Right ventricle myocardium superior (tissue), 1 donor: ENCODE measurements around the gene ABO. TPM values are rescaled to one million over a fixed set of nuclear protein-coding genes. Genes with fewer than 3 reads are reported as not detected.
A peak's percentile ranks its signal among the peaks of the same experiment; 100 is the strongest.
"Not testable (repeated sequence)": the region's sequence is repeated elsewhere in the genome, so short reads cannot be mapped to it uniquely, and the experiment has no call there.

Experiments
- ATAC-seq: fragments of 200-7000 bp; cut with Tn5 transposase; one replicate; pipeline ENCODE4 v1.9.1; 2020; ENCODE audit warnings: mild to moderate bottlenecking; ENCODE audit not compliant: poor library complexity
- DNase-seq: peaks from one replicate; pipeline ENCODE4 v3.0.0-alpha.2; 2020
- intact Hi-C: fragments of 100-400 bp; cut with DNase I; formaldehyde crosslinking; loops from one replicate; pipeline ENCODE4 v1.11.2; 2022
- total RNA-seq: library from RNA; stranded (reverse); fragmentation: NEBNext Ultra II Directional; extraction: Animal tissue kit (Norgen Biotek cat#: 25700); gene quantifications from one replicate; pipeline ENCODE4 v1.2.1, GENCODE V29; 2021
- donor health status: DM: no; HTN: yes; CAD: no; lungs with severe emphysema.

The ABO gene
- total RNA-seq, 1 donor from 2014 or later, result 2.4 TPM

DNA sequence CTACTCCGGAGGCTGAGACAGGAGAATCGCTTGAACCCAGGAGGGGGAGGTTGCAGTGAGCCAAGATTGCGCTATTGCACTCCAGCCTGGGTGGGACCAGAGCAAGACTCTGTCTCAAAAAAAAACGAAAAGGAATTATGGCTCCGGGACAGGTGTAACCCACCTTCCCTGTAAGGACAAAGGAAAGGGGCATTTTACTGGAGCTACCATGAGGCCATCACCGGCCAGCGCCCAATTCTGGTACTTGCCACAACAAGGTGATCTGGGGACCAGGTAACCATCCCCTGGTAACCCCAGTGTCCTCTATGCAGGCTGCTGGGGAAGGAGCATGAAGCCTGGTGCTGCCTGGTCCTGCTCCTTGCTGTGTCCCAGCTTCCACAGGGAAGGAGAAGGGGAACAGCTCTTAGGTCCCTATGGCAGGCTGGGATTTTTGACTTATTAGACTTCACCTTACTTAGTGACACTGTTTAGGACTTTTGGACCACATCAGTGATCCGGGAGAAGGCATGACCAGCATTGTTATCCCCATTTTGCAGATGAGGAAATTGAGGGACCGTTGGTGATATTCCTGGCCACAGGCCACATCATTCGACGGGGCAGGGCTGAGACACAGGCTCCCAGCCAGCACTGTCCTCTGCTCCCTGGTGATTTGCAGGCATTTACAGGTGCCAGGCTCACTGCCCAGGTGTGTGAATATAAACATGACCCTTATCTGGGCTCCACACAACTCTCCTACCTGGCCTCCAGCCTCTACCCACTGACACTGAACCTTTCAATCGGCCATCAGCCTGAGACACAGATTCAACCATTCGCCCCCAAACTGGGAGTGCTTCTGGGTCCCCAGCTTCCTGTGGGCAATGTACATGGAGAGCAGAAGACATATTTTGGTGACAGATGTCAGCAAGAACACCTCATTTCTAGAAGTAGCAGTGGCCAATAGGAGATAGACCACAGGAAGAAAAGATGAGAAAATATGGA, 26.5 kb upstream of the ABO start:
- ATAC-seq (no peak), DNase-seq (no peak)
- intact Hi-C loops, result no loop called here

DNA sequence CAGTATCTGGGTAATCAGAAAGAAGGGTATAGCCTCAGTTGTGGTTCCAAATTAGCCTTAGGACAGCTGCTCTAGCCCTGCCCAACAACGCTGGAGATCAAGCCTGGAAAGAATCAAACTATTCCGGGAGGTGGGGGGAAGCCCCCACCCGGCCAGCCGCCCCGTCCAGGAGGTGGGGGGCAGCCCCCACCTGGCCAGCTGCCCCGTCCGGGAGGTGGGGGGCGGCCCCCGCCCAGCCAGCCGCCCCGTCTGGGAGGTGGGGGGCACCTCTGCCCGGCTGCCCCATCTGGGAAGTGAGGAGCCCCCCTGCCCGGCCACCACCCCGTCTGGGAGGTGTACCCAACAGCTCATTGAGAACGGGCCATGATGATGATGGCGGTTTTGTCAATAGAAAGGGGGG, 25.0 kb upstream of the ABO start:
- ATAC-seq, intact Hi-C loops, DNase-seq: not testable (repeated sequence)

DNA sequence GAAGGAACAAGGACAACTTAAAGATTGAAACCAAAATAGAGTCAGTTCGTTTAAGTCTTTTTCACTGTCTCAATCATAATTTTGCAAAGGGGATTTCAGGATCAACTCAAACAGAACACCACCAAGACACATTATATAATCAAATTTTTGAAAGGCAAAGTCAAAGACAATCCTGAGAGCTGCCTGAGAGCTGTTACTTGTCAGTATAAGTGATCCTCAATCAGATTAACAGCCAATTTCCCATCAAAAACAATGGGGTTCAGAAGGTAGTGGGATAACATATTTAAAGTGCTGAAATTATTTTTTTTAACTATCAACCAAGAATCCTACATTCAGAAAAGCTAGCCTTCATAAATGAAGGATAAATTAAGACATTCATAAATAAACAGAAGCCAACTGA, 19.3 kb upstream of the ABO start:
- ATAC-seq (no peak), DNase-seq (no peak)
- intact Hi-C loops, result no loop called here

DNA sequence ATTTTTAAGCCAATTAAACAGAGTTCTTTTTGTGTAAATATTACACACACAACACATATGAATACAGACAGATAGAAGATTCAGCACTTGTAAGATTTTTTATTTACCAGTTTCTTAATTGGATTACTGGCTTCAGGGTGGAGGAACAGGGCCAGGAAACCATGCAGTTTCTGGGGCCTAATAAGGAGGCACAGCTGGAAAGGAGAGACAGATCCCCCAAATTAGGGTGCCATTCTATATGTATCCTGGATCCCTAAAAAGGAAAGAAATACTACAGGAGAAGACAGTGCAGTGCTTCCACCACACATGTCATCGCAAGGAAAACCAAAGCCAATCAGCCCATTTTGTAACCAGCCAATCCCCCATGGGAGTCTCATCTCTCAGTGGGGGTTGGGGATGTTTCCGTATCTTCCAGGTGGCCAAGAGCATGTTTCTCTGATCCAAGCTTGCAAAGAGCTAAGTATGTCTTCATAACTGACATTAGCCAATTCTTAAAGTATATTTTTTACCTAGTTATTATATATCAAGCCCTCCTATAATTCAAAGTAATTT, 15.8 kb upstream of the ABO start:
- intact Hi-C loops, result no loop called here
- DNase-seq, result no peak
- ATAC-seq, result no peak

DNA sequence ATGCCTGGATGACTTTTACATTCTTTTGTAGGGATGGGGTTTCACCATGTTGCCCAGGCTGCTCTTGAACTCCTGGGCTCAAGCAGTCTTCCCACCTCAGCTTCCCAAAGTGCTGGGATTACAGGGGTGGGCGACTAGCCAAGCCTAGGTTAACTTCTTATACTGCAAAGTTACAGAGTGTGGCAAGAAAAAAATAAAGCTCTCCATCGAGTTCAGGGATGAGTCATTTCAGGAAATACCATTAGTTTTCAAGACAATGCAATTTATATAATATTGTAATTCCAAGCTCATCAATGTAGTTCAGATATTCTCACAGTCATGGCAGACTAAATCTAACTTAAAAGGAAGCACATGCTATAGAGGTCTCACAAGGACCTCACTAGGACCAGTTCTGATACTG, 11.5 kb upstream of the ABO start:
- ATAC-seq, result no peak
- DNase-seq, result no peak
- intact Hi-C loops, result no loop called here

DNA sequence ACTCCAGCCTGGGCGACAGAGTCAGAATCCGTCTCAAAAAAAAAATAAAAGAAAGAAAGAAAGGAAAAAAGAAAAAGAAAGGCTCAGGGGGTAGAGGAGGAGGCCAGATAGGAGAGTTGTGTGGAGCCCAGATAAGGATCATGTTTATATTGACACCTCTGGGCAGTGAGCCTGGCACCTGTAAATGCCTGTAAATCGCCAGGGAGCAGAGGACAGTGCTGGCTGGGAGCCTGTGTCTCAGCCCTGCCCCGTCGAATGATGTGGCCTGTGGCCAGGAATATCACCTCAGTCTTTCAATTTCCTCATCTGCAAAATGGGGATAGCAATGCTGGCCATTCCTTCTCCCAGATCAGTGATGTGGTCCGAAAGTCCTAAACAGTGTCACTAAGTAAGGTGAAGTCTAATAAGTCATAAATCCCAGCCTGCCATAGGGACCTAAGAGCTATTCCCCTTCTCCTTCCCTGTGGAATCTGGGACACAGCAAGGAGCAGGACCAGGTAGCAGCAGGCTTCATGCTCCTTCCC, 10.3 kb upstream of the ABO start:
- intact Hi-C loops, result no loop called here
- ATAC-seq (no peak), DNase-seq (no peak)

DNA sequence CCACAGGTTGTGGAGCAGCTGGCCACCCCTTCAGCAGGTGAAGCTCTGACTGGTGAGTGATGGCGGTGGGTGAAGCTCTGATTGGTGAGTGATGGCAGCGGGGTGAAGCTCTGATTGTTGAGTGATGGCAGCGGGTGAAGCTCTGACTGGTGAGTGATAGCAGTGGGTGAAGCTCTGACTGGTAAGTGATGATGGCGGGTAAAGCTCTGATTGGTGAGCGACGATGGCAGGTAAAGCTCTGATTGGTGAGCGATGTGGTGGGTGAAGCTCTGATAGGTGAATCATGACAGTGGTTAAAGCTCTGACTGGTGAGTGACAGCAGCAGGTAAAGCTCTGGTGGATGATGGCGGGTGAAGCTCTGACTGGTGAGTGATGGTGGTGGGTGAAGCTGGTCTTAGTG, 9.4 kb upstream of the ABO start:
- intact Hi-C loops, result no loop called here
- no peak for ATAC-seq
- no peak for DNase-seq

DNA sequence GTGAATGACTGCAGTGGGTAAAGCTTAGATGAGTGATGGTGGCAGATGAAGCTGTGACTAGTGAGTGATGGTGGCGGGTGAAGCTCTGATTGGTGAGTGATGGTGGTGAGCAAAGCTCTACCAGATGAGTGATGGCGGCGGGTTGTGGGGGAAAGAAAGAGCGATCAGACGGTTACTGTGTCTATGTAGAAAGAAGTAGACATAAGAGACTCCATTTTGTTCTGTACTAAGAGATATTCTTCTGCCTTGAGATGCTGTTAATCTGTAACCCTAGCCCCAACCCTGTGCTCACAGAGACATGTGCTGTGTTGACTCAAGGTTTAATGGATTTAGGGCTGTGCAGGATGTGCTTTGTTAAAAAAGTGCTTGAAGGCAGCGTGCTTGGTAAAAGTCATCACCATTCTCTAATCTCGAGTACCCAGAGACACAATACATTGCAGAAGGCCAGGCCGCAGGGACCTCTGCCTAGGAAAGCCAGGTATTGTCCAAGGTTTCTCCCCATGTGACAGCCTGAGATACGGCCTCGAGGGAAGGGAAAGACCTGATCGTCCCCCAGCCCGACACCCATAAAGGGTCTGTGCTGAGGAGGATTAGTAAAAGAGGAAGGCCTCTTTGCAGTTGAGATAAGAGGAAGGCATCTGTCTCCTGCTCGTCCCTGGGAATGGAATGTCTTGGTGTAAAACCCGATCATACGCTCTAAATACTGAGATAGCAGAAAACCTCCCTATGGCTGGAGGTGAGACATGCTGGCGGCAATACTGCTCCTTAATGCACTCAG, 8.4 kb upstream of the ABO start:
- ATAC-seq, intact Hi-C loops, DNase-seq: not testable (repeated sequence)

DNA sequence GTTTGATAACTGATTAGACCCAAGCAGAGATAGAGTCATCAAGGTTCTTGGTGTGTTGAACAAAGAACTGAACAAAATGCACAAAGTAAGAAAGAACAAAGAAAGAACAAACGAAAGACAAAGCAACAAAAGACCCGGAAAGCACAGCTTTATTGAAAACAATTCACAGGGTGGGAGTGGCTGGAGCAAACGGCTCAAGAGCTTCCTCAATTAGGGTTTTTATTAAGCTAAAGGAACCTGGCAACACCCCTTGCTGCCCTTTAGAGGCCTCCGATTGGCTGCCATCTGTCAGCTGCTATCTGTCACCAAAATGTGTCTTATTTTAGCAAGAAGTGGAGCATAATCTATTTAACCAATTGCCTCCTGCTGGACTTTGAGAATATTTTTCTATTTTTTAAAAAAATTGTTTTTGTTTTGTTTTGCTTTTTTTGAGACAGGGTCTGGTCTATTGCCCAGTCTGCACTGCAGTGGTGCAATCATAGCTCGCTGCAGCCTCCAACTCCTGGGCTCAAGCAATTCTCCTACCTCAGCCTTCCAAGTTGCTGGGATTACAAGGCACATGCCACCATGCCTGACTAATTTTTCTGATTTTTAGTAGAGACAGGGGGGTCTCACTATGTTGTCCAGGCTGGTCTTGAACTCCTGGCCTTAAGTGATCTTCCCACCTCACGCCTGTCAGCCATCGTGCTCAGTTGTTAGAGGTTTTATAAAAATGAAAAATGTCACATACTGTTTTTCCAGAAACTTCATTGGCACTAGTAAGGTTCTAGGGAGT, 7.7 kb upstream of the ABO start:
- DNase-seq (no peak), ATAC-seq (no peak)
- intact Hi-C loops, result no loop called here

DNA sequence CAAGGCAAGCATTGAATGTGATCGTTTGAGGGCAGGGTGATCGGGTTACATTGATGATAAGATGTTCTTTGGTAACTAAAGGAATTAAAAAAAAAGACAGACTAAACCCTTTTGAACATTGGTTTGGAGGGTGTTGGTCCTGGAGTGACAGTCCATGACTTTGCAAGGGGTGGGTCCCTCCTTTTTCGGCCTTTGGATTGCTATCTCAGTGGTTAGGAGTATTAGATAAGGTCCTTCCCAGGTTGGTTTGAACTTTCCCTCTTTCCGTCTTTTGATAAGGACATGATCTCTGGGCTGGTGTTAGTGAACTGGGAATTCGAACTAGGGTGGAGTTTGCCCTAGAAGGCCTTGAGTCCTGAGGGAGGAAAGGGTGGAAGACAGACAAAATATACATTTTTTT, 5.4 kb upstream of the ABO start:
- intact Hi-C loops, result no loop called here
- ATAC-seq, result no peak
- DNase-seq, result no peak

DNA sequence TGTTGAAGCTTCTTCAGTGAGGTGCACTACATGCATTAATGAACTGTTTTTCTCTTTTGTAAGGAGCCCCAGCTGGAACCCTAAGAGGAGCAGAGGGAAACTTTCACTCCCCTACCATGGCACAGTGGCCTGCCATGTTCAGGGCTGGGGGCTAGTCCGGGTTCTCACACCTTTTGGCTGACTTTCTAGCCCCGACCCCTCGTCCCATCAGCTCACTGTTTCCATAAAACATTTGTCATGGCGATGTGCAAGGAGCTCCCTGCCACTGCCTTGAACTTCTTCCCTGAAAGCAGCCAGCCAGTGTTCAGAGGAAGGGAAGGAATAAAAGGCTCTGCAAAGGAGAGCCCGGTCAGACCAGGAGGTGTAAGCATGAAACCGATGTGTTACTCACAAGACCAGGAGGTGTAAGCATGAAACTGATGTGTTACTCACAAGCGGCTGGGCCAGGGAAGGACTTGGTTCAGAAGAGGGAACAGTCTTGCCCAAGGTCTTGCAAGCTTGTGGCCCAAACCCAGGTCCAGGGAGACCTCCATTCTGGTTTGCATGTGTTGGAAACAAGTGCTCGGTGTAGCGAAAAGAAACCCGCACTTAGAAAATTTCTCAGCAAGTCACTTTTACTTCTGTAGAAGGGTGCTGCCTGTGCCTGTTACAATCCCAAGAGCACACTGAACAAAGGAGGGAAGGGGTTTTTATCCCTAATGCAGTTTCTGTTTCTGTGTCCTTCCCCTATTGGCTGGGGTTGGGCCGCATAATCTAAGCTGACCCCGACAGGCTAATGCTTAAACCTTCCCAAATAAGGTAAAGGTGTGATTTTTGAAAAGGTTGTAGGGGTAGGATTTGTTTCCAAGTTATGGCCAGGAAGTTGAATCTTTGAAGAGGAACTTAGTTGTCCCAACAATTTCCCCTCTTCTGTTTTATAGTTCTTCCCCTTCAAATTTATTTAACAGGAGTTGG, 3.4 kb upstream of the ABO start:
- ATAC-seq (no peak), DNase-seq (no peak)
- intact Hi-C loops, result loop anchor here (10.0 kb wide), 1 partner anchor 94 kb away; no protein-coding TSS in a partner anchor

DNA sequence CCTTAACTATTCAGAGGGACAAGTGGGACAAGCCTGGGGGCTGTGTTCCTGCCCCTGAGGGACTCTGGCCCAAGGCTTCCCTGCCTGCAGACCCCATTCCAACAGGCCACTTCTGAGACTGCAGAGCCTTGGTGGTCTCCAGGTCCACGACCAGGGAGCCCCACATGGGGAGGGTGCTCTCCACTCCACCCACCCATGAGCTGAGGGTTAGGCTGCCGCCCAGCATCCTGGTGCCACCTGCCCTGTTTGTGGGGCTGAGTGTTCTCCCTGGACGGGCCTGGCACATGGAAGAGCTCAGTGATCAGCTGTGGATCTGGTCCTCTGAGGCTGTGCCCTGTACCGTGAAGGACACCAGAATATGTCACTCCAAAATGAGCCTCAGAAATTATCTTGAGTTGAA, 2.5 kb upstream of the ABO start:
- intact Hi-C loops, result loop anchor here (10.0 kb wide), 1 partner anchor 93 kb away; no protein-coding TSS in a partner anchor
- DNase-seq (no peak), ATAC-seq (no peak)

DNA sequence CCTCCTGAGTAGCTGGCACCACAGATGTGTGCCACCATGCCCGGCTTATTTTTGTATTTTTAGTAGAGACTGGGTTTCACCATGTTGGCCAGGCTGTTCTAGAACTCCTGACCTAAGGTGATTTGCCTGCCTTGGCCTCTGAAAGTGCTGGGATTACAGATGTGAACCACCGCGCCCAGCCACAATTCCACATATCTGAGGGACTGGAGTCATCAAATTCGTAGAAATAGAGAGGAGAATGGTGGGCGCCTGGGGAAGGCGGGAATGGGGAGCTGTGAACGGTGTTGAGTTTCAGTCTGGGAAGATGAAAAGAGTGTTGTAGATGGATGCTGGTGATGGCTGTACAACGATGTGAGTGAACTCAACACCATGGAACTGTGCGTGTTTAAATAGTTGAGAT, 1.9 kb upstream of the ABO start:
- ATAC-seq (no peak), DNase-seq (no peak)
- intact Hi-C loops, result loop anchor here (10.0 kb wide), 1 partner anchor 92 kb away; no protein-coding TSS in a partner anchor

DNA sequence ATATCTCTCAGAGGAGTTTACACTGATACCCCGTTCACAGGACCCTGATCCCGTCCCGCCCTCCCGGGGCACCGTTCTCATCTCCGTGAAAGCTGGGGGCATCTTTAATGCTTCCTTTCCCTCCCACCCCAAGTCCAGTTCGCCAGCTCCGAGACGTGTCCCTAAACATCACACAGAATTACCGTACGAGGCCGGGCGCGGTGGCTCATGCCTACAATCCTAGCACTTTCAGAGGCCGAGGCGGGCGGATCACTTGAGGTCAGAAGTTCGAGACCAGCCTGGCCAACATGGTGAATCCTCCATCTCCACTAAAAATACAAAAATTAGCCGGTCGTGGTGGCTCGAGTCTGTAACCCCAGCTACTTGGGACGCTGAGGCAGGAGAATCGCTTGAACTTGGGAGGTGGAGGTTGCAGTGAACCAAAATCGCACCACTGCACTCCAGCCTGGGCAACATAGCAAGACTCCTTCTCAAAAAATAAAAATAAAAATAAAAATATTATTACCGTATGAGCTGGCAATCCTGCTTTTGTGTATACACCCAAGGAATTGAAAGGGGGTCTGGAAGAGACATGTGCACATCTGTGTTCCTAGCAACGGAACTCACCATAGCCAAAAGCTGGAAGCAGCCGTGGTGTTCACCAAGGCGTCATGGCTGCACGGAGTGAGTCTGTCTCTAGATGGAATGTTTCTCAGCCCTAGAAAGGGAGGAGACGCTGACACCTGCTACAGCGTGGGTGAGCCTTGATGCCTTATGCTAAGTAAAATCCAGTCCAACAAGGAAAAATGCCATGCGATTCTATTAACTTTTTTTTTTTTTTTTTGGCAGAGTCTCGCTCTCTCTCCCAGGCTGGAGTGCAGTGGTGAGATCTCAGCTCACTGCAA, 1.2 kb upstream of the ABO start:
- ATAC-seq, result no peak
- intact Hi-C loops, result loop anchor here (10.0 kb wide), 1 partner anchor 91 kb away; no protein-coding TSS in a partner anchor
- DNase-seq, result no peak

DNA sequence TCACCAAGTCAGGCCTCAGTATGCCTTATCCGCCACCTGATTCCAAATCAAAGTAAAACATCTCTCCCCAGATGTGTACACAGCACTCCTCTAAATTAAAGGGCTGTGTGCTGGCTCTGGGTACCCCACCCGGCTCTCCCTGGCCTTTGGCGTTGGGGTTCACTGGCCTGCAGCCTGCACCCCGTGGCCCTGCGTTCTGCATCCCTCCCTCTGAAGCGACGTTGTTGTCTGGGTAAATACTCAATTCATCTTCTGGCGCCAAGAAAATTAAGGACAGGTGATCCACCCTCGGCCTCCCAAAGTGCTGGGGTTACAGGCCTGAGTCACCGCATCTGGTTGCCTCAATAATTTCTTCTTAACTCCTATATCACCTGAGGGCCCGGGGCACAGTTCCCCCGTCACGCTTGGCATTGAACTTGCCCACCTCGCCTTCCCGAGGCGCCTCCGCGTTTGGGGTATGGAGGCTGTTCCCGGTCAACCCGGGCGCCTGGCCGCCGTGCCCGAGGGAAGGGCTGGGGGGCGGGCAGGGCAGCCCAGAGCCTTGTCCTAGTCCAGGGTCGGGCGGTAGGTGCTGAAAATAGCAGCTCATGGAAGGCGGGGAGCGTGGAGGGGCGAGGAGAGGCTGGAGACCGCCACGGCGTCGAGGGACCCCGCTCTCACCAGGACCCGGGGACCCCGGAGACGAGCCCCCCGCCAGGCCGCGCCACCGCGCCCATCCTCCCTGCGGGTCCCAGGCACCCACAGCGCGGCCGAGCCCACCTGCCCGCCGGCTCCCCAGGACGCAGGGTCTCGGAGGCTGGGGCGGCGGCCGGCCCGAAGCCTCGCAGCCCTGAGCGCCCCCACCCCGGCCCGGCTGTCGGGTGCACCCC, 531 bp downstream of the ABO start:
- intact Hi-C loops, result loop anchor here (10.0 kb wide), 1 partner anchor 90 kb away; no protein-coding TSS in a partner anchor
- no peak for DNase-seq
- peak; percentile 18 for ATAC-seq
